A549 (cell line): Measurements from ENCODE around the gene TUBGCP6. TPM values are rescaled to one million over a fixed set of nuclear protein-coding genes. Genes with fewer than 3 reads are reported as not detected.

Experiments used
- ATAC-seq, 2 experiments: fragments of 200-7000 bp in 1 of 2; fragments of >200 bp in 1 of 2; cut with Nextera tagmentation in 1 of 2; cut with Tn5 transposase in 1 of 2; 3 replicates each; pipeline versions ENCODE4 v1.8.0 to v1.9.1; 2018 to 2020; ENCODE audit warnings: mild to moderate bottlenecking in 1 of 2, moderate library complexity in 1 of 2
- CTCF ChIA-PET: fragments of 300-600 bp; sonication (Branson Sonifier 250); formaldehyde crosslinking; extraction: SDS; loops from one replicate; lab custom pipeline; 2021; ENCODE audit warnings: antibody characterized with exemption, inconsistent platforms; lab: Yijun Ruan, JAX
- POLR2A ChIA-PET: fragments of 350-600 bp; formaldehyde crosslinking; extraction: SDS; loops from one replicate; lab custom pipeline; 2021; ENCODE audit warnings: antibody characterized with exemption, inconsistent platforms; lab: Yijun Ruan, JAX
- DNase-seq, 2 experiments: peaks; one replicate each; pipeline versions ENCODE4 v3.0.0 to v3.0.0-alpha.2; 2011 to 2016; ENCODE audit warnings: low read depth in 1 of 2, low spot score in 1 of 2
- FAIRE-seq: peaks from 2 replicates; lab custom pipeline; 2011; peaks lifted over from hg19 to GRCh38; lab: Jason Lieb, UNC
- H3K27ac ChIP-seq, 2 experiments: fragments of >200 bp; sonication (Bioruptor Twin); formaldehyde crosslinking; 3 replicates each; pipeline ENCODE4 v1.5.1; 2016 to 2017
- H3K4me1 ChIP-seq: fragments of >200 bp; sonication (Bioruptor Twin); formaldehyde crosslinking; 3 replicates; pipeline ENCODE4 v1.6.1; 2016
- H3K4me2 ChIP-seq: fragments of >200 bp; sonication (Bioruptor Twin); formaldehyde crosslinking; 3 replicates; pipeline ENCODE4 v1.6.1; 2016
- H3K4me3 ChIP-seq: fragments of >200 bp; sonication (Bioruptor Twin); formaldehyde crosslinking; 3 replicates; pipeline ENCODE4 v1.5.1; 2016
- H3K9me3 ChIP-seq: fragments of >200 bp; sonication (Bioruptor Twin); formaldehyde crosslinking; 3 replicates; pipeline ENCODE4 v1.6.1; 2016
- CBX2 ChIP-seq: fragments of 200-600 bp; sonication (generic); IDR thresholded peaks from 2 replicates; pipeline ENCODE4 v1.6.1; 2016; ENCODE audit warnings: low read depth, mild to moderate bottlenecking, borderline replicate concordance
- FOSL2 ChIP-seq, 2 experiments: fragments of 450-650 bp in 1 of 2; fragments of >200 bp in 1 of 2; sonication (Bioruptor Twin) in 1 of 2; formaldehyde crosslinking; IDR thresholded peaks; 2 replicates each; pipeline versions ENCODE4 v1.5.0 to v1.6.1; 2016 to 2020; ENCODE audit warnings: mild to moderate bottlenecking in 1 of 2, moderate library complexity in 1 of 2
- FOXS1 ChIP-seq: fragments of 250-450 bp; sonication (Bioruptor Pico); IDR thresholded peaks from 2 replicates; pipeline ENCODE4 v1.5.0; 2020; ENCODE audit warnings: mild to moderate bottlenecking, moderate library complexity
- GATA3 ChIP-seq: IDR thresholded peaks from 2 replicates; pipeline ENCODE4 v1.6.1; 2012; ENCODE audit warnings: borderline replicate concordance
- MAZ ChIP-seq: fragments of 150-350 bp; IDR thresholded peaks from 2 replicates; pipeline ENCODE4 v1.6.1; 2014; ENCODE audit warnings: antibody characterized with exemption, low read depth, low read length, borderline replicate concordance
- MYC ChIP-seq: IDR thresholded peaks from 2 replicates; pipeline ENCODE4 v1.6.1; 2012; ENCODE audit warnings: mild to moderate bottlenecking, inconsistent platforms, low read length, improper control_type of control experiment, borderline replicate concordance
- NR3C1 ChIP-seq: fragments of >200 bp; sonication (Bioruptor Twin); formaldehyde crosslinking; IDR thresholded peaks from 3 replicates; pipeline ENCODE4 v1.6.1; 2017
- POLR2AphosphoS2 ChIP-seq: conservative IDR thresholded peaks from 2 replicates; pipeline ENCODE4 v1.6.1; 2012; ENCODE audit warnings: low read length, improper control_type of control experiment, inconsistent platforms
- RAD21 ChIP-seq, 2 experiments: fragments of >200 bp in 1 of 2; sonication (Bioruptor Twin) in 1 of 2; formaldehyde crosslinking in 1 of 2; IDR thresholded peaks in 1 of 2; conservative IDR thresholded peaks in 1 of 2; 2 replicates in 1 of 2; 3 replicates in 1 of 2; pipeline ENCODE4 v1.6.1; 2012 to 2018; ENCODE audit warnings: inconsistent platforms in 1 of 2
- RARB ChIP-seq: fragments of 250-450 bp; sonication (Bioruptor Pico); IDR thresholded peaks from 2 replicates; pipeline ENCODE4 v1.8.0; 2021; ENCODE audit warnings: mild to moderate bottlenecking, moderate library complexity
- SMC3 ChIP-seq: fragments of >200 bp; sonication (Bioruptor Twin); formaldehyde crosslinking; IDR thresholded peaks from 3 replicates; pipeline ENCODE4 v1.6.1; 2018; ENCODE audit warnings: inconsistent platforms
- TFCP2L1 ChIP-seq: fragments of 250-450 bp; sonication (Bioruptor Pico); IDR thresholded peaks from 2 replicates; pipeline ENCODE4 v1.5.0; 2021; ENCODE audit warnings: mild to moderate bottlenecking
- ZC3H11A ChIP-seq: fragments of 450-650 bp; IDR thresholded peaks from 2 replicates; pipeline ENCODE4 v1.6.1; 2014; ENCODE audit warnings: antibody characterized with exemption, mild to moderate bottlenecking
- ZNF302 ChIP-seq: fragments of 250-450 bp; sonication (Bioruptor Pico); IDR thresholded peaks from 2 replicates; pipeline ENCODE4 v1.9.0; 2021; ENCODE audit warnings: inconsistent platforms, mild to moderate bottlenecking, moderate library complexity
- WGBS: methylation state at CpG from one replicate; pipeline ENCODE4 v1.1.6; 2017; ENCODE audit errors: missing lambda C conversion rate; 5-methylcytosine and 5-hydroxymethylcytosine counted together
- polyA plus RNA-seq, 4 experiments: library from polyadenylated mRNA; depleted of rRNA in 3 of 4; stranded (reverse); fragments of >200 nt; fragmentation: RNase III in 1 of 4; extraction: RNeasy Plus Mini Kit Qiagen cat#74134 plus additional on column Dnase treatment in 1 of 4; gene quantifications; 2 replicates in 3 of 4; 3 replicates in 1 of 4; pipeline ENCODE4 v1.2.3, GENCODE V29; 2011 to 2017
- TF ChIP-seq, protein P1 (sequence below): fragments of >200 bp; sonication (Bioruptor Twin); formaldehyde crosslinking; IDR thresholded peaks from 3 replicates; pipeline ENCODE4 v1.6.1; 2016
- TF ChIP-seq, protein P2 (sequence below): fragments of 200-600 bp; sonication (generic); IDR thresholded peaks from 2 replicates; pipeline ENCODE4 v1.6.1; 2016; ENCODE audit warnings: antibody characterized with exemption, mild to moderate bottlenecking, moderate library complexity
- TF ChIP-seq, protein P3 (sequence below): fragments of 450-650 bp; IDR thresholded peaks from 2 replicates; pipeline ENCODE4 v1.6.1; 2014; ENCODE audit warnings: antibody characterized with exemption
- TF ChIP-seq, protein P4 (sequence below): fragments of 150-350 bp; IDR thresholded peaks from 2 replicates; pipeline ENCODE4 v1.6.1; 2014; ENCODE audit warnings: low read depth, mild to moderate bottlenecking, low read length

Gene TUBGCP6
- polyA plus RNA-seq, 2 of the 4 experiments (the other 2 are of a cell fraction), result 6.5 to 14.2 TPM

DNA sequence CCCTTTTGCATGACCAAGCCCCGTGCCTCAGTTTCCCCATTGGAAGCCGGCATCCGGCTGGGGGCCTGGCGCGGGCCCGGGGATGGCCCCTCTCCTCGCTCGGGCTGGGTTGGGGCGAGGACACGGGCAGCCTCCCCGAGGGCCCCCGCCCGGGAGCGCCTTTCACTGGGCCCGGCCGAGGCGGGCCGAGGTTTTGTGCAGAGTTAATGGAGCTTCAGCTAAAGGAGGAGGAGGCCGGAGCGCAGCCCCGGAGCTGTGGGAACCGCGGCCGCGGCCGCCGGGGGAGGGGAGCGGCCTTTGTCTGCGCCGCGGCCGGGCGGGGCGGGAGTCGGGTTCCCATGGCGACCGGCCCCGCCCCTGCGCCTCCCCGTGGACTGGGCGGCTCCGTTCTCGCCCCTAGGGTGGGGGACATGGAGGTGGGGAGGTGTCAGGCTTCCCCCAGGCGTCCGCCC is 26.7 kb upstream of the TUBGCP6 start:
- DNase-seq (peak in 1 of 2 experiments; percentile 52), FAIRE-seq (no peak), ATAC-seq (peak; percentile 9 to 50; a peak in 4 of 6 replicates)
- Histone ChIP-seq H3K9me3 (no peaks in the 10 kb centered on the region; the same call in 2 of the 3 replicates), H3K4me3 (peak overlapping the region; percentile 57), H3K4me1 (peaks cover 45% of the 10 kb centered on the region), H3K4me2 (peak overlapping the region; percentile 99), H3K27ac (peak overlapping the region; percentile 54 to 92; a peak in 5 of 6 replicates)
- ChIA-PET CTCF (interaction anchor here (0.7 to 6.2 kb wide), 7 partner anchors 11 to 55 kb away, joined by 3 to 57 read pairs (median 5); partner anchors contain the start of genes DENND6B, HDAC10 and PLXNB2), POLR2A (interaction anchor here (0.7 kb wide), 1 partner anchor 24 kb away, joined by 3 read pairs; no protein-coding TSS in a partner anchor)
- WGBS, result 0% methylated on average over 5 of the region's 45 CpGs
- TF ChIP-seq FOXS1 (CRISPR knock-in tag) (no peak), SMC3 (no peak)
- TF ChIP-seq, protein P1, sequence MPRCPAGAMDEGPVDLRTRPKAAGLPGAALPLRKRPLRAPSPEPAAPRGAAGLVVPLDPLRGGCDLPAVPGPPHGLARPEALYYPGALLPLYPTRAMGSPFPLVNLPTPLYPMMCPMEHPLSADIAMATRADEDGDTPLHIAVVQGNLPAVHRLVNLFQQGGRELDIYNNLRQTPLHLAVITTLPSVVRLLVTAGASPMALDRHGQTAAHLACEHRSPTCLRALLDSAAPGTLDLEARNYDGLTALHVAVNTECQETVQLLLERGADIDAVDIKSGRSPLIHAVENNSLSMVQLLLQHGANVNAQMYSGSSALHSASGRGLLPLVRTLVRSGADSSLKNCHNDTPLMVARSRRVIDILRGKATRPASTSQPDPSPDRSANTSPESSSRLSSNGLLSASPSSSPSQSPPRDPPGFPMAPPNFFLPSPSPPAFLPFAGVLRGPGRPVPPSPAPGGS, result no peak

DNA sequence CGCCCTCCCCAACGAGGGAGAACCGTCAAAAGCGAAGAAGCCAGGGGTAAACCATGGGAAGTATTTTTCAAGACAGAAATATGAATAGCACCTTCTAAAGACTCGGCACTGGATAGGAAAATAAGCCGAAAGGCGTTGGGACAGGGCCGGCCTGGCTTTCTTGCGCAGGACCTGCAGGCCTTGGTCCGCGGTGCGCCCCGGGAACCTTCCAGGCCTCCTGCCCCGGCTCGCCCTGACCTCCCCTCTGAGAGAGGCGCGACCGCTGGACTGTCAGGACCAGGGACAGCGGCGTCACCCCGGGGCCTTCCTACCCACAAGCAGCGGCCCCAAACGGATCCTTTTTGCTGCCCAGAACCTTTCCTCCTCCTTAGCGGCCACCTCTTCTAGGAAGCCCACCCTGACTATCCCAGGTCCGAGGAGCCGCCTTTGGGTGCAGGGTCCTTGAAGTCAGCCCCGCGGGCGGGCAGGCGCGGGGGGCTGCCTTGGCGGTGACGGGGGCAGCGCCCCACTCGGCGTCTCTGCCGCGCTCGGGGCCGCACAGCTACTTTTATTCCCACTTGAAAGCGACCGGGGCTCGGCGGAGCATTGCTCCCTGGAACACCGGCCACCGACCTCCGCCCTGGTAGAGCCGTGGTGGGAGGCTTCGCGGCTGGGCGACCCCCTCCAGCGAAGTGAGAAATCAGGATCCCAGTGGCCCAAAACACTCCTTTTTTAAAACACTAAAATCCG is 26.0 kb upstream of the TUBGCP6 start:
- DNase-seq (peak in 1 of 2 experiments; percentile 66), FAIRE-seq (no peak), ATAC-seq (peak; percentile 35 to 57; a peak in 4 of 6 replicates)
- TF ChIP-seq MYC, result no peak
- TF ChIP-seq RAD21 (conservative IDR thresholded peaks at IDR 0.05 in 1 of 2, IDR thresholded peaks at IDR 0.05 in 1 of 2), result no peak
- no peak for TF ChIP-seq MAZ
- TF ChIP-seq, protein P2, sequence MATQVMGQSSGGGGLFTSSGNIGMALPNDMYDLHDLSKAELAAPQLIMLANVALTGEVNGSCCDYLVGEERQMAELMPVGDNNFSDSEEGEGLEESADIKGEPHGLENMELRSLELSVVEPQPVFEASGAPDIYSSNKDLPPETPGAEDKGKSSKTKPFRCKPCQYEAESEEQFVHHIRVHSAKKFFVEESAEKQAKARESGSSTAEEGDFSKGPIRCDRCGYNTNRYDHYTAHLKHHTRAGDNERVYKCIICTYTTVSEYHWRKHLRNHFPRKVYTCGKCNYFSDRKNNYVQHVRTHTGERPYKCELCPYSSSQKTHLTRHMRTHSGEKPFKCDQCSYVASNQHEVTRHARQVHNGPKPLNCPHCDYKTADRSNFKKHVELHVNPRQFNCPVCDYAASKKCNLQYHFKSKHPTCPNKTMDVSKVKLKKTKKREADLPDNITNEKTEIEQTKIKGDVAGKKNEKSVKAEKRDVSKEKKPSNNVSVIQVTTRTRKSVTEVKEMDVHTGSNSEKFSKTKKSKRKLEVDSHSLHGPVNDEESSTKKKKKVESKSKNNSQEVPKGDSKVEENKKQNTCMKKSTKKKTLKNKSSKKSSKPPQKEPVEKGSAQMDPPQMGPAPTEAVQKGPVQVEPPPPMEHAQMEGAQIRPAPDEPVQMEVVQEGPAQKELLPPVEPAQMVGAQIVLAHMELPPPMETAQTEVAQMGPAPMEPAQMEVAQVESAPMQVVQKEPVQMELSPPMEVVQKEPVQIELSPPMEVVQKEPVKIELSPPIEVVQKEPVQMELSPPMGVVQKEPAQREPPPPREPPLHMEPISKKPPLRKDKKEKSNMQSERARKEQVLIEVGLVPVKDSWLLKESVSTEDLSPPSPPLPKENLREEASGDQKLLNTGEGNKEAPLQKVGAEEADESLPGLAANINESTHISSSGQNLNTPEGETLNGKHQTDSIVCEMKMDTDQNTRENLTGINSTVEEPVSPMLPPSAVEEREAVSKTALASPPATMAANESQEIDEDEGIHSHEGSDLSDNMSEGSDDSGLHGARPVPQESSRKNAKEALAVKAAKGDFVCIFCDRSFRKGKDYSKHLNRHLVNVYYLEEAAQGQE, result peak; percentile 93
- TF ChIP-seq TFCP2L1 (CRISPR knock-in tag), result no peak
- Histone ChIP-seq H3K4me1 (peaks cover 45% of the 10 kb centered on the region), H3K9me3 (no peaks in the 10 kb centered on the region), H3K27ac (peak overlapping the region; percentile 75 to 92; a peak in 5 of 6 replicates), H3K4me2 (peak overlapping the region; percentile 99), H3K4me3 (peak overlapping the region; percentile 57)
- 45% methylated on average over 52 of the region's 53 CpGs for WGBS
- POLR2A ChIA-PET, result no interaction called here
- CTCF ChIA-PET, result interaction anchor here (1.7 to 6.2 kb wide), 3 partner anchors 10 to 56 kb away, joined by 4 to 57 read pairs (median 14); partner anchors contain the start of genes DENND6B and PLXNB2

DNA sequence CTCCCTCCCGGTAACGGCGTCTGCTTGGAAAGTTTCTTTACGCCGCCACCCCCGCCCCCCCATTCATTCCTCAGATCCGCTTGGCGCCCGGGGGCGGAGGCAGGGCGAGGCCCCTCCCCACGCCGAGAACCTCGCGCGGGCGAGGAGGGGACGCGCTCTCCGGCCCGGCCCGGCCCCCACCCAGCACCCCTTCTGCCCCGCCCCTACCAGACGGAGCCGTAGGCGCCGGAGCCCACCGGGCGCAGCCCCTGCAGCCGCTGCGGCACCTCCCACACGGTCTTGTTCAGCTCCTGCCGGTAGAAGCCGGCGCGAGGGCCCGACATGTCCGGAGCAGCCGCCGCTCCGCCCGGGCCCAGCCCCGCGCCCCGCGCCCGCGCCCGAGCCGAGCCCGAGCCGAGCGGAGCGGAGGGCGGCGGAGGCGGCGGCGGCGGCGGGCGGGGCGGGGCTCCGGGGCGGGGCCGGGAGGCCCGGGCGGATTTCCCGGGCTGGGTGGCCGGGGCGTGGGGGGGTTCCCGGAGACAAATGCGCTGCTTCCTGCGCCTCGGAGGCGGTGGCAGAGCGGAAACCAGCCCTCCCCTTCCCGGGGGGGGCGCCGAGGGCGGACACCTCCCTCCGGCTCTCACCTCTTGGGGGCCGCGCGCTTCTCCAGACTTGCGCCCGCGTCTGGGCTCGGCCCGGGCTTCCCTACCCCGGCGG is 25.3 kb upstream of the TUBGCP6 start, which contains the start of gene MAPK11:
Gene MAPK11 (minus strand): TSS at position 411 of the 696 bp plus-strand sequence. CDS start 88 bp downstream, at position 323.
- Histone ChIP-seq H3K4me2 (peak within 1 kb of the TSS; percentile 99), H3K4me3 (peak within 1 kb of the TSS; percentile 57), H3K9me3 (no peaks in the 10 kb centered on the region), H3K4me1 (peaks cover 45% of the 10 kb centered on the region), H3K27ac (peak within 1 kb of the TSS; percentile 75 to 92)
- FAIRE-seq (no peak), ATAC-seq (peak; percentile 15 to 19; a peak in 3 of 6 replicates), DNase-seq (no peak)
- no peak for TF ChIP-seq FOSL2 (IDR thresholded peaks at IDR 0.05)
- TF ChIP-seq FOSL2 (CRISPR knock-in tag; IDR thresholded peaks at IDR 0.05), result no peak
- no peak for TF ChIP-seq POLR2AphosphoS2
- TF ChIP-seq CBX2, result no peak
- TF ChIP-seq RARB (CRISPR knock-in tag), result no peak
- TF ChIP-seq, protein P1, result no peak
- TF ChIP-seq, protein P3, sequence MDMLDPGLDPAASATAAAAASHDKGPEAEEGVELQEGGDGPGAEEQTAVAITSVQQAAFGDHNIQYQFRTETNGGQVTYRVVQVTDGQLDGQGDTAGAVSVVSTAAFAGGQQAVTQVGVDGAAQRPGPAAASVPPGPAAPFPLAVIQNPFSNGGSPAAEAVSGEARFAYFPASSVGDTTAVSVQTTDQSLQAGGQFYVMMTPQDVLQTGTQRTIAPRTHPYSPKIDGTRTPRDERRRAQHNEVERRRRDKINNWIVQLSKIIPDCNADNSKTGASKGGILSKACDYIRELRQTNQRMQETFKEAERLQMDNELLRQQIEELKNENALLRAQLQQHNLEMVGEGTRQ, result no peak
- TF ChIP-seq ZNF302 (CRISPR knock-in tag), result no peak
- TF ChIP-seq GATA3, result no peak
- no peak for TF ChIP-seq ZC3H11A
- no peak for TF ChIP-seq NR3C1
- TF ChIP-seq, protein P4, sequence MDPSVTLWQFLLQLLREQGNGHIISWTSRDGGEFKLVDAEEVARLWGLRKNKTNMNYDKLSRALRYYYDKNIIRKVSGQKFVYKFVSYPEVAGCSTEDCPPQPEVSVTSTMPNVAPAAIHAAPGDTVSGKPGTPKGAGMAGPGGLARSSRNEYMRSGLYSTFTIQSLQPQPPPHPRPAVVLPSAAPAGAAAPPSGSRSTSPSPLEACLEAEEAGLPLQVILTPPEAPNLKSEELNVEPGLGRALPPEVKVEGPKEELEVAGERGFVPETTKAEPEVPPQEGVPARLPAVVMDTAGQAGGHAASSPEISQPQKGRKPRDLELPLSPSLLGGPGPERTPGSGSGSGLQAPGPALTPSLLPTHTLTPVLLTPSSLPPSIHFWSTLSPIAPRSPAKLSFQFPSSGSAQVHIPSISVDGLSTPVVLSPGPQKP, result no peak
- no CpG with 5 or more reads among the region's 92 CpGs for WGBS
- ChIA-PET POLR2A (no interaction called here), CTCF (no interaction called here)
